SK-N-DZ (cell line): ENCODE data around the gene CPEB1.
"Not testable (repeated sequence)": the region's sequence is repeated elsewhere in the genome, so short reads cannot be mapped to it uniquely, and the experiment has no call there.

Source experiments
- DNase-seq: peaks from one replicate; pipeline ENCODE4 v3.0.0-alpha.2; 2015; ENCODE audit warnings: low spot score

Gene CPEB1

DNA sequence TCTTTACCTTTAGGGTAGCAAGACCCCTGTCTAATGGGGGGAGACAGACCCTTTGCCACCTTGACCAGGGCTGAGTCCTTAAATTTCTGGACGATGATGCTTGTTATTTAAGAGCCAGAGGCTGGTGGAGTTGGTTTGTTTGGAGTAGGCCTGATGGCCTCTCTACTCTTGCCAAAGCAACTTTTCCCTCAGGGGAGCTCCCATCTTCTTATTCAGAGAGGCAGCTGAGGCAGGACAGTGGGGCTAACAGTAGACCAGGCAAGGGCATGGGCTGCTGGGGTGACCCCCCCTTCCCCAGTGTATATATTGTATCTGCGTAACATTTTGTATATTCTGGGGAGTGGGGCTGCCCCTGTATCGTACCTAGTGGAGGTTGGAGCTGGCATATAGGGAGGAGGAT is 117.2 kb downstream of the CPEB1 start:
- DNase-seq: no peak

DNA sequence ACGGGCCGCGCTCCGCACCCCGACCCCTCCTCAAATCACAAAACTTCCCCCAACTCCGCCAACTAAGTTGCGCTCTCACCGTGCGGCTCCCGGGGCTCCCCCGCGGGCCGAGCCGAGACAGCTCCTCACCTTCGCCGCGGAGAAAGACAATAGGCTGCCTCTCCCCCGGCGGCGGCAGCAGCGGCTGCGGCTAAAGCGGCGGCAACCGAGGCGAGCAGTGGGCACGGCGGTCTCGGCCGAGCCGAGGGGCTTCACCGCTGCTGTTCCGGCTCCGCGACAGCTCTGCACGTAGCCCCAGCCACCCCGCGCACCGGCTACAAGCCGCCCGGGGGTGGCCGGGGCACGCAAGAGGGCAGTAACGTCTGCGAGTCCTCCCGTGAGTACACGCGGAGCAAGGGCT is 133.6 kb downstream of the CPEB1 start:
- not testable (repeated sequence) for DNase-seq

DNA sequence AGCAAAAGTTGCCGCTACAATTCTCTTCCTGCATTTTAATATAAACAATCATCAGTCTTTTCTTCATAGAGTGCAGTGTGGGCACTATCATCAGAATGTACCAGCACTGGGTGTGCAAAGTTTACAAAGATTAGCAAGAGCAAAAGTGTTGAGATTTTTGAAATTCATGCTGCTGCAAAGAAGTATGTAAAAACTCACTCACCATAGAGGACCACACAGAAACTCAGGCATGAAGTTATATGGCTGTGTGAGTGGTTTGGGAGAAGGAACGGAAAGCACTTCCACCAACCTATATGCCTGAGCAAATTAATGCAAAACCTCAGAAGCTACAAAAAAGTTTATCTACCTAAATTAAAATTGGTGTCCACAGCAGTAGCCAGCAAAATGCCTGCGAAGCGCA is 139.5 kb downstream of the CPEB1 start:
- not testable (repeated sequence) for DNase-seq

DNA sequence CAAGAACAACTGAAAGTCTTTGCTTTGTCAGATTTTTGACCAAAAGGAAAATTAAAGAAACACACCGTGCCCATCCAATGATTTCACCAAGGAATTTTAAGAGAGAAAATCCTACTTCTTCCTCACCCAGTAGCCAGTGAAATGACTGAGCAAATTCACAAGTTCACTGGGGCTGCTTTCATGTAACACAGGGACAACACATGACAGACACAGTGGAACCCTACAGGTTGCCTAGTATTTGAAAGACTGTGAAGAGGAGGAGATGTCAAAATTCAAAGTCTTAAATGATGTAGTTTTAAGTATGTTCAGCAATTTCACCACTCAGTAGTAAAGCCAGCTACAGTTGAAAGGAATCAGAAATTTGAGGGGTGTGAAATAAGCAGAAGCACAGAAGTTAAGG is 140.1 kb downstream of the CPEB1 start:
- DNase-seq: not testable (repeated sequence)

DNA sequence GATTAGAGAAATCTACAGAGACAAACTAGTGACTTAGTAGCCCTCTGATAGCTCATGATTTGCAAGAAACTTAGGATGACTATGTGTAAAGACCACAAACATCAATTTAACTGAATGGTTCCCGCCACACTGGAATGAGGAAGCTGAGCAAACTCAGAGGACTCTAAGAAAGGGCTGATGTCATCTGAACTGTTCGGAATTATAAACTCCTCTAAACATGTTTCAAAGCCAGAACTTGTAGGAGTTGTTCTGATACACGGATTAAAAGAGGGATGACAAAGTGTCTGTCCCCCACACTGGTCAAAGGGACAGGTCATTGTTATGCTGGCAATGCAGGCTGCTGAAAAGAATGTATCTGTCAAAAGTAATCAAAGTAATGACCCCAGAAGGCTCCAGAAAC is 141.3 kb downstream of the CPEB1 start:
- DNase-seq: not testable (repeated sequence)

DNA sequence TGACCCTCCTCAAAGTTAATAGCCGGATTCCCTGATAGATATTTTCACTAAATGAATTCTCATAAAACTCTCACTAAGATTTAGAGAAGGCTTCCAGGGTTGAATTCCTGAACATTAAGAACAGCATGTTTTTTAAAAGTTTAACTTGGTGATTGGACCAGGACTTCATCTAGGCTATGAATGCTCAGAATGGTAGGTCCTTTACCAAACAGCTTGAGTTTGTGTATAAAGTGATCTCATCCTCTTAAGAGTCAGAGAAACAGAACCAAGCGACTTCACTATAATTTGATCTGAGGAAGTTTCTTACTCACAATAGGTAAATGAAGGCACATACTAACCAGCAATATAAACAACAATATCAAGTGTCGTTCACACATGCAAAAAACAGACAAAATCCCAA is 143.1 kb downstream of the CPEB1 start:
- DNase-seq: not testable (repeated sequence)

DNA sequence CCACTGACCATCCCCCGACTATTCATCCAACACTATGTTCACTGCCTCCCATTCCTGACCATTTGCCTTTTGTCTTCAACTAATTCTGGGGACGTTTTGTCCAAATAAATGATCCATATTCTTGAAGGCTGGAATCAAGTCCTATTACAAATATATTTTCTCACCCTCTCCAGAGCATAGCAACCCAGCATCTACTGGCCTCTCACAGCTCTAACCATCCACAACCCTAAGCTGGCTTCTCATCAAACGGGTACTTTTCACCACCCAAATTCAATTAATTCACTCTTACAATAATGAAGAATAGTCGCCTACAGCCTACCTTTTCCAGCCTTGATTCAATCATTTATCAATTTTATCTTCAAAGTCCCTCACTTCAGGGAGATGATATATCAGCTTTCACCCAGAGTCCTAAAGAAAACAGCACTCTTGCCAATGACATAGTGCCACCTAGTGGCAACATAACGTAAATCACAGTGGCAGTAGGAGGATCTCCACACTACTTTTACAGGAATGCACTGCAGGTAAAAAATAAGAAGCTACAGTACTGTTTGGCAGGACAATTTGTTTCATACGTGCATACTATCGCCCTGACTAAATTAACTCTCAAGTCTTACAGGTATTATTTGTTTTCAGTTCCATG is 144.3 kb downstream of the CPEB1 start:
- not testable (repeated sequence) for DNase-seq

DNA sequence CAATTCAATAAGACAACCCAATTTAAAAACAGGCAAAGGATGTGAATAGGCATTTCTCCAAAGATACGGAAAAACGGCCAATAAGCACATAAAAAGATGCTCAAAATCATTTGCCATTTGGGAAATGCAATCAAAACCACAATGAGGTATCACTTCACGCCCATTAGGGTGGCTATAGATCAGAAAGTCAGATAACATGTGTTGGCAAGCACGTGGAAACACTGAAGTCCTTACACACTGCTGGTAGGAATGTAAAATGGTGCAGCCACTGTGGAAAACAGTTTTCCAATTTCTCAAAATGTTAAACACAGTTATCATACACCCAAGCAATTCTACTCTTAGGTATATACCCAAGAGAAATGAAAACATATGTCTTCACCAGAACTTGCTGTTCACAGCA is 146.4 kb downstream of the CPEB1 start:
- not testable (repeated sequence) for DNase-seq

DNA sequence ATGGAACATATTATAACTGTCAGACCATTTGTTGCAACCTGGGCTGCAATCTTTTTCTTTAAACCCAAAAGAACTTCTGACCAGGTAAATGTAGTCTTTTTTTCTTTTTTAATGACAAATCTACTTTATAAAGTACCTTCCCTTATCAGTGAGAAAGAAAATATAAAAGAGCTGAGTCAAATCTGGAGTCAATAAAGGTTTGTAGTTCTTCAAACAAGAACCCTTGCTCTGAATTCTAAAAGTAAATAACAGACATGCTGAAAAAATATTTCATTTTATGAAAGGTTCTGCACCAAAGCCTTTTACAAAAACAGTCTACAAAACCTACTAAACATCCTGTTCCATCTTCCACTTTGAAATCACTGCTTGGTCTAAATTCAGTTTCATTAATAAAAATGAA is 149.2 kb downstream of the CPEB1 start:
- not testable (repeated sequence) for DNase-seq
